Esophagus squamous epithelium (tissue), 4 donors: ENCODE results near the gene CRHR2.

Source experiments
- CTCF ChIP-seq, 6 experiments: fragments of 450-650 bp in 4 of 6; fragments of 200-600 bp in 2 of 6; sonication (generic) in 2 of 6; IDR thresholded peaks; one replicate each; pipeline ENCODE4 v1.5.1; 2016 to 2019; ENCODE audit warnings: antibody characterized with exemption in 6 of 6, mild to moderate bottlenecking in 4 of 6, moderate library complexity in 4 of 6
- POLR2A ChIP-seq, 4 donors: fragments of 450-650 bp; IDR thresholded peaks; one replicate each; pipeline ENCODE4 v1.6.1; 2017; ENCODE audit warnings: antibody characterized with exemption in 4 of 4, mild to moderate bottlenecking in 4 of 4, moderate library complexity in 3 of 4

GRCh38 chr7:30658479-30659074 lies 23.7 kb downstream of the CRHR2 start:
- TF ChIP-seq CTCF (IDR thresholded peaks at IDR 0.05) (no peak), POLR2A (IDR thresholded peaks at IDR 0.05) (no peak)
